Activated CD8-positive, alpha-beta T cell treated with anti-CD3 and anti-CD28 coated beads, Interleukin-2, amount 10 ng/mL, durations not matched to agents 7 days and 5 days (primary cell): ENCODE data around the gene GADD45GIP1. TPM values are rescaled to one million over a fixed set of nuclear protein-coding genes. Genes with fewer than 3 reads are reported as not detected.

ENCODE experiments used
- ATAC-seq: fragments of 150-1000 bp; cut with Tn5 transposase; one replicate; pipeline ENCODE4 v1.10.0; 2021; ENCODE audit warnings: moderate library complexity
- CTCF ChIA-PET: fragments of 350-600 bp; sonication (Branson Sonifier 250); formaldehyde crosslinking; loops from one replicate; lab custom pipeline; 2021; ENCODE audit warnings: antibody characterized with exemption; lab: Charles Lee
- POLR2A ChIA-PET: fragments of 350-600 bp; sonication (Branson Sonifier 250); formaldehyde crosslinking; loops from one replicate; lab custom pipeline; 2021; ENCODE audit warnings: antibody characterized with exemption; lab: Charles Lee
- DNase-seq: peaks from one replicate; pipeline ENCODE4 v3.0.0-alpha.2; 2020
- H3K27ac Mint-ChIP-seq: one replicate; pipeline ENCODE4 v1.8.0; 2021; ENCODE audit warnings: mild to moderate bottlenecking, mixed read lengths
- H3K27me3 Mint-ChIP-seq: one replicate; pipeline ENCODE4 v1.8.0; 2021; ENCODE audit warnings: low read depth, mixed read lengths
- H3K36me3 Mint-ChIP-seq: one replicate; pipeline ENCODE4 v1.8.0; 2021; ENCODE audit warnings: low read depth, mixed read lengths
- H3K4me1 Mint-ChIP-seq: one replicate; pipeline ENCODE4 v1.8.0; 2021; ENCODE audit warnings: low read depth, mixed read lengths
- H3K4me3 Mint-ChIP-seq: one replicate; pipeline ENCODE4 v1.8.0; 2021; ENCODE audit warnings: mild to moderate bottlenecking, mixed read lengths
- H3K9me3 Mint-ChIP-seq: one replicate; pipeline ENCODE4 v1.8.0; 2022; ENCODE audit warnings: mixed read lengths; ENCODE audit not compliant: insufficient read depth
- total RNA-seq, 2 experiments: library from RNA; stranded (reverse); gene quantifications; one replicate each; pipeline ENCODE4 v1.2.3, GENCODE V29; 2021

GADD45GIP1 gene
- total RNA-seq, 2 experiments from 2014 or later: 23.4 to 25.4 TPM

DNA sequence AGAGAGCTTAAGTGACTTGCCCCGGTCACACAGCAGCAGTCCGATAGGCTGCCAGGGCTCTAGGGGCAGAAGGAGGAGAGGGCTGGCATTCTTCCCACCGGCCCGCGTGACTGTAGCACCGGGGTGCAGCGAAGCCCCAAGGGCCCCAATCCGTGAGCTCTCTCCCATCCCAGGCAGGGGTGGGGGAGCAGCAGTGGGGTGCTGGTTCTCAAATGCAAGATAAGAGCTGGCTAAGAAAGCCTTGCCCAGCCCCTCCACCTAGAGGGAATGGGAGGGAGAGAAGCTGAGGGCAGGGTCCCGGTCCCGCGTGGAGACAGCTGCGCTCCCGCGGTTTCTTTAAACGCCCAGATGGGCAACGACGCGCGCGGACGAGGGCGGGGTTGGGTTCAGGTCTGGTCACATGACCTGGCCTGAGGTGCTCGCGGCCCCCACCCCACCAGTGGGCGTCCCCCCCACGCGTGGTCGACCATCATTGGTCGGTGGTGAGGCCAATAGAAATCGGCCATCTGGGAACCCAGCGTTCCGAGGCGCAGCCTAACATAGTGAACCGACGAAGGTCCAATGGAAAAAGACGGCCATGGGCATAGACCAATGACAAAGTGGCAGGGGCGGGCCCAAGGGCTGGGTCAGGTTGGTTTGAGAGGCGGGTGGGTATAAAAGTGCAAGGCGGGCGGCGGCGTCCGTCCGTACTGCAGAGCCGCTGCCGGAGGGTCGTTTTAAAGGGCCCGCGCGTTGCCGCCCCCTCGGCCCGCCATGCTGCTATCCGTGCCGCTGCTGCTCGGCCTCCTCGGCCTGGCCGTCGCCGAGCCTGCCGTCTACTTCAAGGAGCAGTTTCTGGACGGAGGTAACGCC lies 18.9 kb downstream of the GADD45GIP1 start, which contains the start of gene CALR:
Gene CALR (plus strand): TSS at position 683 of the 852 bp plus-strand sequence. CDS start 71 bp downstream, at position 754.
- Mint-ChIP-seq H3K36me3 (peaks cover 50% of the 10 kb centered on the region), H3K27ac (peak within 1 kb of the TSS; percentile 97), H3K4me1 (peaks cover 60% of the 10 kb centered on the region), H3K9me3 (no peaks in the 10 kb centered on the region), H3K4me3 (peak within 1 kb of the TSS; percentile 99), H3K27me3 (no peaks in the 10 kb centered on the region)
- CTCF ChIA-PET: interaction anchor here (0.8 to 2.1 kb wide), 7 partner anchors 8 to 156 kb away, joined by 3 to 27 read pairs (median 5); partner anchors contain the start of genes JUNB and KLF1
- DNase-seq (peak; percentile 100), ATAC-seq (peak; percentile 91)
- POLR2A ChIA-PET: interaction anchor here (0.6 to 3.1 kb wide), 21 partner anchors 8 to 272 kb away, joined by 3 to 20 read pairs (median 4); partner anchors contain the start of genes DNASE2, GCDH, RAD23A and SYCE2

- ChIA-PET POLR2A (interaction anchor here (0.6 to 3.1 kb wide), 19 partner anchors 7 to 271 kb away, joined by 3 to 20 read pairs (median 4); partner anchors contain the start of genes DNASE2, GCDH, RAD23A and SYCE2), CTCF (interaction anchor here (0.8 to 2.1 kb wide), 7 partner anchors 9 to 157 kb away, joined by 3 to 27 read pairs (median 5); partner anchors contain the start of genes JUNB and KLF1)
- H3K36me3 Mint-ChIP-seq: peaks cover 49% of the 10 kb centered on the region
- no peaks in the 10 kb centered on the region for H3K27me3 Mint-ChIP-seq
- H3K9me3 Mint-ChIP-seq: no peaks in the 10 kb centered on the region
- peak overlapping the region; percentile 99 for H3K4me3 Mint-ChIP-seq
- DNase-seq (no peak), ATAC-seq (no peak)
- H3K4me1 Mint-ChIP-seq: peaks cover 64% of the 10 kb centered on the region
- peak overlapping the region; percentile 97 for H3K27ac Mint-ChIP-seq
These were observed 19.7 kb downstream of the GADD45GIP1 start for GRCh38 chr19:12937093-12937926.

- Mint-ChIP-seq H3K4me3 (peak overlapping the region; percentile 43), H3K27ac (peak overlapping the region; percentile 97), H3K9me3 (no peaks in the 10 kb centered on the region), H3K4me1 (peaks cover 61% of the 10 kb centered on the region), H3K36me3 (peaks cover 46% of the 10 kb centered on the region), H3K27me3 (no peaks in the 10 kb centered on the region)
- no peak for ATAC-seq
- ChIA-PET POLR2A (interaction anchor here (1.0 to 3.1 kb wide), 2 partner anchors 22 to 38 kb away, joined by 4 to 20 read pairs; no protein-coding TSS in a partner anchor), CTCF (interaction anchor here (1.7 to 2.1 kb wide), 4 partner anchors 29 to 158 kb away, joined by 5 to 27 read pairs (median 10); partner anchors contain the start of genes JUNB and KLF1)
- DNase-seq: no peak
These were observed 20.4 kb downstream of the GADD45GIP1 start for GRCh38 chr19:12936582-12936981.

- ChIA-PET POLR2A (interaction anchor here (1.6 kb wide), 1 partner anchor 9 kb away, joined by 4 read pairs; no protein-coding TSS in a partner anchor), CTCF (interaction anchor here (1.0 kb wide), 1 partner anchor 50 kb away, joined by 5 read pairs; no protein-coding TSS in a partner anchor)
- H3K4me1 Mint-ChIP-seq: peaks cover 49% of the 10 kb centered on the region
- H3K27ac Mint-ChIP-seq: no peak overlapping the region
- no peaks in the 10 kb centered on the region for H3K27me3 Mint-ChIP-seq
- no peaks in the 10 kb centered on the region for H3K9me3 Mint-ChIP-seq
- H3K4me3 Mint-ChIP-seq: no peak overlapping the region
- H3K36me3 Mint-ChIP-seq: peaks cover 43% of the 10 kb centered on the region
- DNase-seq (no peak), ATAC-seq (no peak)
These were observed 22.0 kb downstream of the GADD45GIP1 start for GRCh38 chr19:12935071-12935470.

DNA sequence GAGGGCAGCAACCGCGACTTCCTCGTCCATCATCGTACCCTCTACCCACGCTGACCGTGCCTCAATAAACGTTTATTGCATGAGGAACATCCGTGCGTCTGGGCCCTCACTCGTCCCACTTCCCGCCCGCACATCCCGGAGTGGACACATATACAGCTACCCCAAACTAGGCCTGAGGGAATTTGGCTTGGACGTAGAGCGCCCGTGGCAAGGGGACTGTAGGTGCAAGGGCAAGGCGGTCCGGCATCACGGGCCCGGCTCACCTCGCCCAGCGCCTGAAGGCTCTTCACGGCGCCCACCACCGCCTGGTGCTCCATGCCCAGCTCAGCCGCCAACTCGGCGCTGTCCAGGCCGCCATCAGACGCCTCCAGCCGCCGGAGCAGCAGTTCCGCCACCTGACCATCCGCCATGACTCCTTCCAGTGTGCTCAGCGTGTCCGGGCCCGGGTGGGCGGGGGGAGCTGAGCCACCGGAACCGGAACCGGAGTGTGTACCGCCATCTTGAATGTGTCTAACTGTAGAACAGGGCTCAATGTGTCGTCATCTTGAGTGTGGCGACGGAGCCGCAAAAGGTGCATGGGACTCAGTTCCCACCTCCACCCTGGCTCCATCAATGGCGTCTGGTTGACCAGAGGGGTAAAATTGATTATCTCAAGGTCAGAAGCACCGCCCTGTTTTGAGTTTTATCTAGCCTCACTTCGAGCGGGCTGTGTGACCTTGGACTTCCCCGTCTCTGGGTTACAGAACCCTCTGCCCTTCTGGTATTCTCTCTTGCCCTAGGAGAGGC lies 23.5 kb downstream of the GADD45GIP1 start, which contains the start of gene FARSA:
Gene FARSA (minus strand): TSS at position 425 of the 786 bp plus-strand sequence. CDS start 15 bp downstream, at position 410.
- H3K27ac Mint-ChIP-seq: peak within 1 kb of the TSS; percentile 91
- peak; percentile 65 for ATAC-seq
- H3K36me3 Mint-ChIP-seq: peaks cover 36% of the 10 kb centered on the region
- peak; percentile 95 for DNase-seq
- H3K4me3 Mint-ChIP-seq: peak within 1 kb of the TSS; percentile 96
- ChIA-PET CTCF (interaction anchor here (0.6 to 3.3 kb wide), 5 partner anchors 21 to 171 kb away, joined by 3 to 22 read pairs (median 3); no protein-coding TSS in a partner anchor), POLR2A (interaction anchor here (0.6 to 2.0 kb wide), 13 partner anchors 9 to 172 kb away, joined by 3 to 14 read pairs (median 3); partner anchors contain the start of genes GCDH, JUNB and SYCE2)
- H3K27me3 Mint-ChIP-seq: no peaks in the 10 kb centered on the region
- H3K4me1 Mint-ChIP-seq: peaks cover 41% of the 10 kb centered on the region
- no peaks in the 10 kb centered on the region for H3K9me3 Mint-ChIP-seq

- peak; percentile 40 for DNase-seq
- Mint-ChIP-seq H3K4me3 (peak overlapping the region; percentile 96), H3K27ac (peak overlapping the region; percentile 91), H3K27me3 (no peaks in the 10 kb centered on the region), H3K4me1 (peaks cover 36% of the 10 kb centered on the region), H3K9me3 (no peaks in the 10 kb centered on the region), H3K36me3 (peaks cover 39% of the 10 kb centered on the region)
- CTCF ChIA-PET: interaction anchor here (0.6 to 3.3 kb wide), 7 partner anchors 13 to 172 kb away, joined by 3 to 22 read pairs (median 4); partner anchors contain the start of gene SYCE2
- POLR2A ChIA-PET: interaction anchor here (0.6 to 2.0 kb wide), 10 partner anchors 8 to 173 kb away, joined by 3 to 14 read pairs (median 4); partner anchors contain the start of genes GCDH and SYCE2
- peak; percentile 9 for ATAC-seq
These were observed 24.4 kb downstream of the GADD45GIP1 start for GRCh38 chr19:12932392-12933286.

GRCh38 chr19:12930002-12930645 lies 26.9 kb downstream of the GADD45GIP1 start:
- ATAC-seq: no peak
- Mint-ChIP-seq H3K4me3 (no peak overlapping the region), H3K4me1 (peaks cover 20% of the 10 kb centered on the region), H3K9me3 (no peaks in the 10 kb centered on the region), H3K27ac (no peak overlapping the region), H3K27me3 (no peaks in the 10 kb centered on the region), H3K36me3 (peaks cover 52% of the 10 kb centered on the region)
- ChIA-PET POLR2A (interaction anchor here (0.5 to 1.3 kb wide), 3 partner anchors 8 to 16 kb away, joined by 3 to 4 read pairs (median 3); partner anchors contain the start of gene SYCE2), CTCF (interaction anchor here (0.9 to 2.2 kb wide), 3 partner anchors 16 to 45 kb away, joined by 3 to 8 read pairs (median 5); no protein-coding TSS in a partner anchor)
- DNase-seq: no peak

- ATAC-seq (no peak), DNase-seq (no peak)
- no peak overlapping the region for H3K27ac Mint-ChIP-seq
- CTCF ChIA-PET: no interaction called here
- POLR2A ChIA-PET: interaction anchor here (1.0 kb wide), 1 partner anchor 8 kb away, joined by 3 read pairs; the partner anchor contains the start of gene FARSA
- H3K36me3 Mint-ChIP-seq: peaks cover 59% of the 10 kb centered on the region
- H3K4me3 Mint-ChIP-seq: no peak overlapping the region
- no peaks in the 10 kb centered on the region for H3K27me3 Mint-ChIP-seq
- H3K9me3 Mint-ChIP-seq: no peaks in the 10 kb centered on the region
- H3K4me1 Mint-ChIP-seq: peaks cover 7% of the 10 kb centered on the region
These were observed 32.3 kb downstream of the GADD45GIP1 start for GRCh38 chr19:12924621-12925310.
